Kidney (tissue), 14 donors: ENCODE results near the gene HIVEP3. TPM values are rescaled to one million over a fixed set of nuclear protein-coding genes. Genes with fewer than 3 reads are reported as not detected.

ENCODE experiments used
- DNase-seq, 5 donors: peaks; one replicate each; pipeline ENCODE4 v3.0.0-alpha.2; 2013 to 2020
- FAIRE-seq: peaks from 2 replicates; lab custom pipeline; 2012; peaks lifted over from hg19 to GRCh38; lab: Jason Lieb, UNC
- H3K27ac ChIP-seq, 2 donors: one replicate each; pipeline ENCODE4 v1.7.0; 2013; ENCODE audit warnings: low read depth in 2 of 2, low read length in 2 of 2, inconsistent platforms in 1 of 2
- H3K27me3 ChIP-seq: one replicate; pipeline ENCODE4 v1.7.1; 2013; ENCODE audit warnings: low read length, inconsistent platforms; ENCODE audit not compliant: control insufficient read depth, insufficient read depth
- H3K36me3 ChIP-seq, 3 donors: one replicate each; pipeline versions ENCODE4 v1.7.0 to v1.7.1; 2013; ENCODE audit warnings: low read length in 3 of 3, control low read depth in 1 of 3, inconsistent platforms in 1 of 3; ENCODE audit not compliant: insufficient read depth in 3 of 3, control insufficient read depth in 2 of 3
- H3K4me1 ChIP-seq, 3 donors: one replicate each; pipeline versions ENCODE4 v1.7.0 to v1.7.1; 2013; ENCODE audit warnings: low read length in 3 of 3, inconsistent platforms in 1 of 3, low read depth in 1 of 3; ENCODE audit not compliant: control insufficient read depth in 2 of 3, insufficient read depth in 2 of 3
- H3K4me3 ChIP-seq, 3 donors: one replicate each; pipeline versions ENCODE4 v1.7.0 to v1.8.1; 2013; ENCODE audit warnings: low read length in 3 of 3, control low read depth in 1 of 3, inconsistent platforms in 1 of 3
- H3K9ac ChIP-seq, 3 donors: one replicate each; pipeline versions ENCODE4 v1.7.0 to v1.7.1; 2013; ENCODE audit warnings: low read length in 3 of 3, control low read depth in 1 of 3, inconsistent platforms in 1 of 3
- H3K9me3 ChIP-seq, 3 donors: one replicate each; pipeline versions ENCODE4 v1.7.0 to v1.7.1; 2013; ENCODE audit warnings: low read length in 3 of 3, control low read depth in 1 of 3, inconsistent platforms in 1 of 3; ENCODE audit not compliant: control insufficient read depth in 2 of 3, insufficient read depth in 1 of 3
- CTCF ChIP-seq: IDR thresholded peaks from 3 replicates; pipeline ENCODE4 v1.5.1; 2012; ENCODE audit warnings: mild to moderate bottlenecking, moderate library complexity, borderline replicate concordance; ENCODE audit not compliant: insufficient read depth; ENCODE audit errors: extremely low read depth
- intact Hi-C: fragments of 100-400 bp; cut with DNase I; formaldehyde crosslinking; loops from one replicate; pipeline ENCODE4 v1.11.1; 2022
- polyA plus RNA-seq: library from polyadenylated mRNA; stranded (reverse); fragments of 350-450 nt; fragmentation: Illumina TruSeq; extraction: RNeasy Lipid Tissue Mini Kit (QIAGEN cat#74804); gene quantifications from one replicate; pipeline ENCODE4 v1.2.3, GENCODE V29; 2014; ENCODE audit warnings: low read depth, low replicate concordance; ENCODE audit not compliant: insufficient read depth
- total RNA-seq: library from RNA; stranded (reverse); fragmentation: NEBNext Ultra II Directional; extraction: Animal tissue kit (Norgen Biotek cat#: 25700); gene quantifications from one replicate; pipeline ENCODE4 v1.2.1, GENCODE V29; 2021
- donor health status: control.
- donor health status: control.
- donor health status: control.
- donor health status: control.
- donor health status: control.
- donor health status: DM: yes; HTN: yes; CAD: no.
- donor health status: Normal renal cell carcinoma (clear cell type).

The HIVEP3 gene
- total and polyA plus RNA-seq, 2 donors from 2014 or later: 3.5 to 11.0 TPM

- FAIRE-seq: no peak
- intact Hi-C loops: no loop called here
- Histone ChIP-seq H3K4me1 (peaks cover 0 to 3% (median 0%) of the 10 kb centered on the region in 3 donors), H3K4me3 (no peak overlapping the region), H3K9me3 (no peaks in the 10 kb centered on the region), H3K27ac (no peak overlapping the region), H3K27me3 (no peaks in the 10 kb centered on the region), H3K9ac (no peak overlapping the region), H3K36me3 (no peaks in the 10 kb centered on the region)
- no peak for TF ChIP-seq CTCF
- DNase-seq: peak in 1 of 5 donors; percentile 12
These were observed 336.4 kb downstream of the HIVEP3 start for GRCh38 chr1:41582351-41582750.

GRCh38 chr1:41582004-41582325, 336.8 kb downstream of the HIVEP3 start:
- Histone ChIP-seq H3K4me3 (no peak overlapping the region), H3K36me3 (no peaks in the 10 kb centered on the region), H3K4me1 (peaks cover 0 to 3% (median 0%) of the 10 kb centered on the region in 3 donors), H3K9ac (no peak overlapping the region), H3K27me3 (no peaks in the 10 kb centered on the region), H3K9me3 (no peaks in the 10 kb centered on the region), H3K27ac (no peak overlapping the region)
- FAIRE-seq (no peak), DNase-seq (no peak)
- TF ChIP-seq CTCF: no peak
- intact Hi-C loops: no loop called here

- peaks cover 0 to 3% (median 0%) of the 10 kb centered on the region in 3 donors for H3K4me1 ChIP-seq
- no peak for TF ChIP-seq CTCF
- no peak overlapping the region for H3K4me3 ChIP-seq
- H3K9ac ChIP-seq: no peak overlapping the region
- FAIRE-seq (no peak), DNase-seq (peak in 1 of 5 donors; percentile 15)
- no peaks in the 10 kb centered on the region for H3K27me3 ChIP-seq
- no peaks in the 10 kb centered on the region for H3K36me3 ChIP-seq
- intact Hi-C loops: no loop called here
- H3K9me3 ChIP-seq: no peaks in the 10 kb centered on the region
- H3K27ac ChIP-seq: no peak overlapping the region
These were observed 337.3 kb downstream of the HIVEP3 start for GRCh38 chr1:41581216-41582003.
